K562 (cell line): ENCODE data around the gene NNAT. TPM values are rescaled to one million over a fixed set of nuclear protein-coding genes. Genes with fewer than 3 reads are reported as not detected.

ENCODE experiments used
- ARID2 ChIP-seq: fragments of 450-650 bp; IDR thresholded peaks from 2 replicates; pipeline ENCODE4 v1.6.1; 2017; ENCODE audit warnings: antibody characterized with exemption, mild to moderate bottlenecking
- GTF2A2 ChIP-seq: IDR thresholded peaks from 2 replicates; pipeline ENCODE4 v1.6.1; 2016; ENCODE audit warnings: mild to moderate bottlenecking, missing genetic modification characterization, missing compliant biosample characterization
- HMG20A ChIP-seq: fragments of 450-650 bp; formaldehyde crosslinking; conservative IDR thresholded peaks from 2 replicates; pipeline ENCODE4 v1.4.0; 2020; ENCODE audit warnings: mild to moderate bottlenecking, mixed read lengths
- L3MBTL2 ChIP-seq: fragments of 450-650 bp; IDR thresholded peaks from 2 replicates; pipeline ENCODE4 v1.6.1; 2016; ENCODE audit warnings: mild to moderate bottlenecking, moderate library complexity
- MCM2 ChIP-seq: fragments of 450-650 bp; IDR thresholded peaks from 2 replicates; pipeline ENCODE4 v1.6.1; 2017; ENCODE audit warnings: low read depth, mild to moderate bottlenecking
- MEIS2 ChIP-seq: fragments of 450-650 bp; IDR thresholded peaks from 2 replicates; pipeline ENCODE4 v1.6.1; 2014; ENCODE audit warnings: mild to moderate bottlenecking; ENCODE audit not compliant: partially characterized antibody
- NCOA6 ChIP-seq: fragments of 450-650 bp; IDR thresholded peaks from 2 replicates; pipeline ENCODE4 v1.6.1; 2017; ENCODE audit warnings: mild to moderate bottlenecking
- NFATC3 ChIP-seq: fragments of 450-650 bp; IDR thresholded peaks from 2 replicates; pipeline ENCODE4 v1.6.1; 2017; ENCODE audit warnings: mild to moderate bottlenecking
- NFE2 ChIP-seq: IDR thresholded peaks from 2 replicates; pipeline ENCODE4 v1.6.1; 2014; ENCODE audit warnings: antibody characterized with exemption, low read depth
- PURB ChIP-seq: sonication (generic); formaldehyde crosslinking; IDR thresholded peaks from 2 replicates; pipeline ENCODE4 v1.9.0; 2021; ENCODE audit warnings: low read depth, mild to moderate bottlenecking, missing genetic modification reagents
- TCF7L2 ChIP-seq: fragments of 150-350 bp; IDR thresholded peaks from 2 replicates; pipeline ENCODE4 v1.6.1; 2016; ENCODE audit warnings: low read depth, mild to moderate bottlenecking, low read length, moderate library complexity
- XRCC4 ChIP-seq: IDR thresholded peaks from one replicate; pipeline ENCODE4 v1.6.1; 2011; ENCODE audit not compliant: insufficient read depth, insufficient read length; ENCODE audit errors: extremely low read depth
- ZBTB33 ChIP-seq: sonication (generic); formaldehyde crosslinking; IDR thresholded peaks from 2 replicates; pipeline ENCODE4 v1.8.1; 2023; ENCODE audit warnings: mild to moderate bottlenecking, missing genetic modification reagents
- ZBTB9 ChIP-seq: fragments of 450-650 bp; formaldehyde crosslinking; IDR thresholded peaks from 2 replicates; pipeline ENCODE4 v1.4.0; 2020; ENCODE audit warnings: mild to moderate bottlenecking, moderate library complexity
- ZFPM2 ChIP-seq: fragments of 250-450 bp; sonication (Bioruptor Pico); IDR thresholded peaks from 2 replicates; pipeline ENCODE4 v1.5.1; 2022; ENCODE audit warnings: mild to moderate bottlenecking
- ZNF263 ChIP-seq: sonication (generic); formaldehyde crosslinking; IDR thresholded peaks from 2 replicates; pipeline ENCODE4 v1.8.0; 2022; ENCODE audit warnings: mild to moderate bottlenecking, missing genetic modification reagents, borderline replicate concordance
- ZNF444 ChIP-seq: fragments of 250-450 bp; sonication (Bioruptor Pico); IDR thresholded peaks from 2 replicates; pipeline ENCODE4 v1.4.0; 2020; ENCODE audit warnings: mild to moderate bottlenecking, moderate library complexity
- ZNF644 ChIP-seq: fragments of 200-800 bp; sonication (Bioruptor generic); IDR thresholded peaks from 2 replicates; pipeline ENCODE4 v1.6.1; 2016; ENCODE audit warnings: low read depth, missing genetic modification characterization, missing compliant biosample characterization
- ZSCAN32 ChIP-seq: fragments of 450-650 bp; formaldehyde crosslinking; IDR thresholded peaks from 2 replicates; pipeline ENCODE4 v1.4.0; 2020; ENCODE audit warnings: mild to moderate bottlenecking, moderate library complexity
- polyA plus RNA-seq, 8 experiments: library from polyadenylated mRNA; depleted of rRNA in 4 of 8; stranded (reverse) in 5 of 8; unstranded in 3 of 8; fragments of >200 nt; fragmentation: Nextera tagmentation in 2 of 8; fragmentation: Illumina TruSeq in 1 of 8; extraction: Ambion mirVana in 2 of 8; extraction: Trizol in 1 of 8; gene quantifications; 2 replicates each; pipeline versions ENCODE4 v1.2.1 to v1.2.3, GENCODE V29; 2011 to 2014; ENCODE audit warnings: inconsistent platforms in 1 of 8, missing spikeins in 1 of 8
- total RNA-seq, 7 experiments: library from RNA; depleted of rRNA in 6 of 7; stranded (reverse); fragments of >200 nt in 6 of 7; fragmentation: Illumina TruSeq in 2 of 7; extraction: Trizol in 2 of 7; gene quantifications; 2 replicates each; pipeline versions ENCODE4 v1.2.1 to v1.2.3, GENCODE V29; 2011 to 2021; ENCODE audit warnings: low replicate concordance in 1 of 7
- TF ChIP-seq, protein P1 (sequence below): IDR thresholded peaks from 2 replicates; pipeline ENCODE4 v1.6.1; 2014; ENCODE audit warnings: antibody characterized with exemption
- TF ChIP-seq, protein P2 (sequence below): sonication (generic); formaldehyde crosslinking; IDR thresholded peaks from 2 replicates; pipeline ENCODE4 v1.8.0; 2022; ENCODE audit warnings: mild to moderate bottlenecking, missing genetic modification reagents

NNAT gene
- total and polyA plus RNA-seq, 9 of the 15 experiments (the other 6 are each of a cell fraction or from before 2014, with no cell fraction given) = 0.13 TPM; not detected in 8

DNA sequence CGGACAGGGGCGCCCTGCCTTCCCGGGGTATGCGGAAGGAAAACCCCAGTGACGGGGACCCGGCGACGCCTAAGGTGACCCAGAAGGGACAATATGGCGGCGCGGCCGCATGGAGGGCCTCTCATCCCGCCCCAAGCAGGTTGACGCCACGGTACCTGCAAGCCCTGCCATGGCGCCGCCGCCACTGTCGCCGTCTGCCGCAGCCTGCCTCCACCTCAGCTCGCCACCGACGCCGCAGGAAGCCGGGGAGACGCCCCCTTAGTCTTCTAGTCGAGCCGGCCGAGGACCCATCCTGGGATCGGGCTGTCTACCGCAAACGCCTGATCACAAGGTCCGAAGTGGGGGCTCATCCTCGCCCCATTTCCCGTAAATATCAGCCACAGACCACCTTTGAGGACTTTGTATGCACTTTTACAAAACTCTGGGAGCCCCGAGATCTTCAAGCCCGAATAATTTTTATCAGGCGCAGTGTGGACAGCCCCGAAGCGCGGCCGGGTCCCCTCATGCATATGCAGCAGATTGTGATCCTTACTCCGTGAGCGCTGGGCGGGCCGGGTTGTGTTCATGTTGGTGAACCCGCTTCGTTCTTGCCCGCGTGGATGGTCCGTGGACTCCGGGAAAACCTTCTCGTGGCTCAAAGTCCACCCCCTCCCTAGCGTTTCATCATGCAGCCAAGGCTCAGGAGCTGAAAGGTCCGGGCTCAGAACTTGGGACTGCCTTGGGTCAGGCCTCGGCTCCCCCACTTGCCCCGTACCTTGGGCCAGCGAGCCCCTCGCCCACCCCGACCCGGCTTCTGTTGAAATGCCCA is 6.8 kb downstream of the NNAT start, which contains the start of gene BLCAP (continued):
- TF ChIP-seq MCM2 (no peak), ZSCAN32 (CRISPR knock-in tag) (peak; percentile 13; the same call in 1 of the 2 replicates), ZBTB9 (CRISPR knock-in tag) (peak; percentile 40; the same call in 1 of the 2 replicates), HMG20A (CRISPR knock-in tag) (no peak), TCF7L2 (no peak), NCOA6 (no peak), NFATC3 (no peak), ZNF263 (CRISPR knock-in tag) (no peak), GTF2A2 (tag) (no peak), ZNF644 (tag) (no peak; the same call in 1 of the 2 replicates), L3MBTL2 (peak; percentile 87), ZBTB33 (CRISPR knock-in tag) (no peak), ARID2 (no peak), ZNF444 (CRISPR knock-in tag) (no peak), ZFPM2 (CRISPR knock-in tag) (no peak), MEIS2 (no peak), PURB (CRISPR knock-in tag) (no peak), NFE2 (peak; percentile 98), XRCC4 (no peak)
- TF ChIP-seq, protein P1, sequence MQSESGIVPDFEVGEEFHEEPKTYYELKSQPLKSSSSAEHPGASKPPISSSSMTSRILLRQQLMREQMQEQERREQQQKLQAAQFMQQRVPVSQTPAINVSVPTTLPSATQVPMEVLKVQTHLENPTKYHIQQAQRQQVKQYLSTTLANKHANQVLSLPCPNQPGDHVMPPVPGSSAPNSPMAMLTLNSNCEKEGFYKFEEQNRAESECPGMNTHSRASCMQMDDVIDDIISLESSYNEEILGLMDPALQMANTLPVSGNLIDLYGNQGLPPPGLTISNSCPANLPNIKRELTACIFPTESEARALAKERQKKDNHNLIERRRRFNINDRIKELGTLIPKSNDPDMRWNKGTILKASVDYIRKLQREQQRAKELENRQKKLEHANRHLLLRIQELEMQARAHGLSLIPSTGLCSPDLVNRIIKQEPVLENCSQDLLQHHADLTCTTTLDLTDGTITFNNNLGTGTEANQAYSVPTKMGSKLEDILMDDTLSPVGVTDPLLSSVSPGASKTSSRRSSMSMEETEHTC = no peak
- TF ChIP-seq, protein P2, sequence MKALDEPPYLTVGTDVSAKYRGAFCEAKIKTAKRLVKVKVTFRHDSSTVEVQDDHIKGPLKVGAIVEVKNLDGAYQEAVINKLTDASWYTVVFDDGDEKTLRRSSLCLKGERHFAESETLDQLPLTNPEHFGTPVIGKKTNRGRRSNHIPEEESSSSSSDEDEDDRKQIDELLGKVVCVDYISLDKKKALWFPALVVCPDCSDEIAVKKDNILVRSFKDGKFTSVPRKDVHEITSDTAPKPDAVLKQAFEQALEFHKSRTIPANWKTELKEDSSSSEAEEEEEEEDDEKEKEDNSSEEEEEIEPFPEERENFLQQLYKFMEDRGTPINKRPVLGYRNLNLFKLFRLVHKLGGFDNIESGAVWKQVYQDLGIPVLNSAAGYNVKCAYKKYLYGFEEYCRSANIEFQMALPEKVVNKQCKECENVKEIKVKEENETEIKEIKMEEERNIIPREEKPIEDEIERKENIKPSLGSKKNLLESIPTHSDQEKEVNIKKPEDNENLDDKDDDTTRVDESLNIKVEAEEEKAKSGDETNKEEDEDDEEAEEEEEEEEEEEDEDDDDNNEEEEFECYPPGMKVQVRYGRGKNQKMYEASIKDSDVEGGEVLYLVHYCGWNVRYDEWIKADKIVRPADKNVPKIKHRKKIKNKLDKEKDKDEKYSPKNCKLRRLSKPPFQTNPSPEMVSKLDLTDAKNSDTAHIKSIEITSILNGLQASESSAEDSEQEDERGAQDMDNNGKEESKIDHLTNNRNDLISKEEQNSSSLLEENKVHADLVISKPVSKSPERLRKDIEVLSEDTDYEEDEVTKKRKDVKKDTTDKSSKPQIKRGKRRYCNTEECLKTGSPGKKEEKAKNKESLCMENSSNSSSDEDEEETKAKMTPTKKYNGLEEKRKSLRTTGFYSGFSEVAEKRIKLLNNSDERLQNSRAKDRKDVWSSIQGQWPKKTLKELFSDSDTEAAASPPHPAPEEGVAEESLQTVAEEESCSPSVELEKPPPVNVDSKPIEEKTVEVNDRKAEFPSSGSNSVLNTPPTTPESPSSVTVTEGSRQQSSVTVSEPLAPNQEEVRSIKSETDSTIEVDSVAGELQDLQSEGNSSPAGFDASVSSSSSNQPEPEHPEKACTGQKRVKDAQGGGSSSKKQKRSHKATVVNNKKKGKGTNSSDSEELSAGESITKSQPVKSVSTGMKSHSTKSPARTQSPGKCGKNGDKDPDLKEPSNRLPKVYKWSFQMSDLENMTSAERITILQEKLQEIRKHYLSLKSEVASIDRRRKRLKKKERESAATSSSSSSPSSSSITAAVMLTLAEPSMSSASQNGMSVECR (CRISPR knock-in tag) = peak; percentile 83
